ENCODE measurements around the gene PPP1R3C.

The PPP1R3C gene

DNA sequence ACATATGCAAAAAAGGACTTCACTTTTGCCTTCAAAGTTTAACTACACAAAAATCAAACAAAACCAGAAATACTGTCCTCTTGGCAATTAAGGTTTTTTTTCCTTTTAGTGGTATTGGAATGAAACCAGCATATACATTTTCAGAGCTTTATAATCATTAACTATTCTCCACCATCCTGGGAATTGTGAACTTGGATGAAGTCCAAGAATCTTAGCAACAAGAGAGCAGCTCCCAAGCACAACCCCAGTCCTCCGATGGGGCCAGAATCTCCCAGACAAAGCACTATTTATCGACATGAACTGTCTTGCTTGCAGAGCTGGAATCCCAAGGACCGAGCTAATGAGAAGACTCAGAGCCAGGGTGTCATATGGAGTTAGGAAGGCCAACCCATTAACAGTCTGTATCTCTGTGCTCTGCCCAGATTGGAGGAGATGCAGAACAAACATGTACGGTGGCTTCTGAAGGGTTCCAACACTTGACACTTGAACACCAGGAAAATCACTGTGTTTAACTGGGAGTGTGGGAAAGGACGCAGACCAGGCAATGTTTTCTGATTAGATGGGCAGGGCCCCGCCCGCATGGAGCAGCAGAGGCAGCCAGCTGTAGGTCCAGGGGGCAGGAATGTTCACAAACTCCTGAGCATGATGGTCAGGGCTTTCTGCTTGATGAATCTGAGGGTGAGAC is 35.5 kb downstream of the PPP1R3C start:
- no peak overlapping the region for H3K4me2 ChIP-seq (ENCODE audit: insufficient read depth, low read length)
- H3K79me2 ChIP-seq (ENCODE audit: insufficient read depth, low read length) = no peaks in the 10 kb centered on the region
- H3K4me3 ChIP-seq (ENCODE audit: low read depth in 1 of 2, low read length in 2 of 2) = no peak overlapping the region
- no peak overlapping the region for H3K9ac ChIP-seq (ENCODE audit: low read depth, low read length)
- H4K20me1 ChIP-seq (ENCODE audit: insufficient read depth, low read length) = no peaks in the 10 kb centered on the region
- H2AFZ ChIP-seq (ENCODE audit: low read depth, low read length) = no peak overlapping the region
- H3K27ac ChIP-seq (ENCODE audit: low read length) = no peak overlapping the region
- H3K36me3 ChIP-seq (ENCODE audit: insufficient read depth, low read length) = no peaks in the 10 kb centered on the region
- DNase-seq = no peak
- no peaks in the 10 kb centered on the region for H3K4me1 ChIP-seq (ENCODE audit: insufficient read depth, low read length)
- TF ChIP-seq EZH2 (IDR thresholded peaks at IDR 0.05; ENCODE audit: borderline replicate concordance, low read depth, low read length, severe bottlenecking) = no peak
- no peaks in the 10 kb centered on the region for H3K9me3 ChIP-seq (ENCODE audit: insufficient read depth, low read length, severe bottlenecking)
- no peak for ATAC-seq (ENCODE audit: insufficient read depth, low read depth)
- peaks cover 41% of the 10 kb centered on the region for H3K27me3 ChIP-seq (ENCODE audit: insufficient read depth, low read length, poor library complexity)

DNA sequence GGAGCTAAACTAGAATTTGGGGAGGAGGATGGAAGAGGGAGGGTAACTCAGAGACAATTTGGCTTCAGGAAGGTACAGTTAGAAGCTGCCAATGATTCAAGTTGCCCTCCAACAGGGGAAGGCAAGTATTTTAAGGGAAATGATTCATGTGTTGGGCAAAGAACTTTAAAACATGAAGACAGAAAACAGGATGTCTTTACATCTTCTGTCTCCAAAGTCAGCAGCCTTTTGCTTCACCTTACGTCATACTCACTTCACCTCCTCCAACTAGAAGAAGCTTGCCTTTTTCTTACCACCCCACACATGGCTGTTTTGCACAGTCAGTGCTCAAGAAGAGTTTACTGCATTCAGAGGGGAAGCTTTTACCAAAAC is 36.1 kb downstream of the PPP1R3C start:
- Histone ChIP-seq H3K79me2 (ENCODE audit: insufficient read depth, low read length) (no peaks in the 10 kb centered on the region), H3K27me3 (ENCODE audit: insufficient read depth, low read length, poor library complexity) (peaks cover 41% of the 10 kb centered on the region), H2AFZ (ENCODE audit: low read depth, low read length) (no peak overlapping the region), H3K4me2 (ENCODE audit: insufficient read depth, low read length) (no peak overlapping the region), H3K4me3 (ENCODE audit: low read depth in 1 of 2, low read length in 2 of 2) (no peak overlapping the region), H3K9ac (ENCODE audit: low read depth, low read length) (no peak overlapping the region), H3K27ac (ENCODE audit: low read length) (no peak overlapping the region), H3K36me3 (ENCODE audit: insufficient read depth, low read length) (no peaks in the 10 kb centered on the region), H4K20me1 (ENCODE audit: insufficient read depth, low read length) (no peaks in the 10 kb centered on the region), H3K4me1 (ENCODE audit: insufficient read depth, low read length) (no peaks in the 10 kb centered on the region), H3K9me3 (ENCODE audit: insufficient read depth, low read length, severe bottlenecking) (no peaks in the 10 kb centered on the region)
- DNase-seq (no peak), ATAC-seq (ENCODE audit: insufficient read depth, low read depth) (no peak)
- TF ChIP-seq, protein P1, sequence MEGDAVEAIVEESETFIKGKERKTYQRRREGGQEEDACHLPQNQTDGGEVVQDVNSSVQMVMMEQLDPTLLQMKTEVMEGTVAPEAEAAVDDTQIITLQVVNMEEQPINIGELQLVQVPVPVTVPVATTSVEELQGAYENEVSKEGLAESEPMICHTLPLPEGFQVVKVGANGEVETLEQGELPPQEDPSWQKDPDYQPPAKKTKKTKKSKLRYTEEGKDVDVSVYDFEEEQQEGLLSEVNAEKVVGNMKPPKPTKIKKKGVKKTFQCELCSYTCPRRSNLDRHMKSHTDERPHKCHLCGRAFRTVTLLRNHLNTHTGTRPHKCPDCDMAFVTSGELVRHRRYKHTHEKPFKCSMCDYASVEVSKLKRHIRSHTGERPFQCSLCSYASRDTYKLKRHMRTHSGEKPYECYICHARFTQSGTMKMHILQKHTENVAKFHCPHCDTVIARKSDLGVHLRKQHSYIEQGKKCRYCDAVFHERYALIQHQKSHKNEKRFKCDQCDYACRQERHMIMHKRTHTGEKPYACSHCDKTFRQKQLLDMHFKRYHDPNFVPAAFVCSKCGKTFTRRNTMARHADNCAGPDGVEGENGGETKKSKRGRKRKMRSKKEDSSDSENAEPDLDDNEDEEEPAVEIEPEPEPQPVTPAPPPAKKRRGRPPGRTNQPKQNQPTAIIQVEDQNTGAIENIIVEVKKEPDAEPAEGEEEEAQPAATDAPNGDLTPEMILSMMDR (IDR thresholded peaks at IDR 0.05; ENCODE audit: borderline replicate concordance, extremely low read depth, low read length, poor library complexity, severe bottlenecking) = no peak
- no peak for TF ChIP-seq EZH2 (IDR thresholded peaks at IDR 0.05; ENCODE audit: borderline replicate concordance, low read depth, low read length, severe bottlenecking)

DNA sequence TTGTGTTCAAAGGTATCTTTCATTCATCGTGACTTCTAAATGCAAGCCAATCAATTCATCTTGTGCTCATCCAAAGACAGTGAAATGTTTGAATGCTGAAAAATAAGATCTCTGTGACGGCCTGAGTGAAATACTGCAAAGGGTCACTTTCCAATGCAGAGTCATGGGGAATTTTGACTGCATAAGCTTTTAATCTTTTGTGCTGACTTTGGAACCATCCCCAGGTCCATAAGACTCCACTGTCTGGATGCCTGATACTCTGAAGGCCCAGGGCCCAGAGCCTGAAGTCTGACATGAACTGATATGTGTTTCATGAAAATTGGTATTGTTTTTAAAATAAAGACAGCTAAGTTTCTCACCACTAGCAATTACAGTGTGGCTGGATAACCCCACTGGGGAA is 39.0 kb downstream of the PPP1R3C start:
- H4K20me1 ChIP-seq (ENCODE audit: insufficient read depth, low read length) = no peaks in the 10 kb centered on the region
- H3K27me3 ChIP-seq (ENCODE audit: insufficient read depth, low read length, poor library complexity) = peaks cover 44% of the 10 kb centered on the region
- DNase-seq (no peak), ATAC-seq (ENCODE audit: insufficient read depth, low read depth) (no peak)
- H3K4me2 ChIP-seq (ENCODE audit: insufficient read depth, low read length) = no peak overlapping the region
- H3K4me1 ChIP-seq (ENCODE audit: insufficient read depth, low read length) = no peaks in the 10 kb centered on the region
- no peaks in the 10 kb centered on the region for H3K36me3 ChIP-seq (ENCODE audit: insufficient read depth, low read length)
- H3K9ac ChIP-seq (ENCODE audit: low read depth, low read length) = no peak overlapping the region
- no peak for TF ChIP-seq EZH2 (IDR thresholded peaks at IDR 0.05; ENCODE audit: borderline replicate concordance, low read depth, low read length, severe bottlenecking)
- TF ChIP-seq, protein P1 (IDR thresholded peaks at IDR 0.05; ENCODE audit: borderline replicate concordance, extremely low read depth, low read length, poor library complexity, severe bottlenecking) = no peak
- H3K27ac ChIP-seq (ENCODE audit: low read length) = no peak overlapping the region
- no peak overlapping the region for H2AFZ ChIP-seq (ENCODE audit: low read depth, low read length)
- H3K4me3 ChIP-seq (ENCODE audit: low read depth in 1 of 2, low read length in 2 of 2) = no peak overlapping the region
- H3K9me3 ChIP-seq (ENCODE audit: insufficient read depth, low read length, severe bottlenecking) = no peaks in the 10 kb centered on the region
- H3K79me2 ChIP-seq (ENCODE audit: insufficient read depth, low read length) = no peaks in the 10 kb centered on the region

DNA sequence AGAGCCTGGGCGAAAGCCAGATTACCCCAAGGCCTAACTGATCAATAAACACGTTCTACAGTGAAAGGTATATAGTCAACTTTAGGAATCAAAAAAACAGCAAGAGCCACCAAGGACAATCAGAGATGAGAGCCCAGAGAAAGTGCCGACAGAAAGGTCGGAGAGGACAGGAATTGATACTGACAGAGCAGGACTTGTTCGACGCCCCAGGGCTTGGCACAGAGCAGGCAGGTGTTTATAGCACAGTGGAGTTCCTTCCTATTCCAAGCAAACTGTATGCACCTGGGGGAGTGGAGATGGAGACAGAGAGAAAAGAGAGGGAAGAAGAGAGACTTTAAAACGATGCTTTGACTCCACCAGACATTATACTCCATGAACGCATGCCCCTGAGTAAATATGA is 39.5 kb downstream of the PPP1R3C start:
- H3K4me3 ChIP-seq (ENCODE audit: low read depth in 1 of 2, low read length in 2 of 2) = no peak overlapping the region
- no peaks in the 10 kb centered on the region for H3K36me3 ChIP-seq (ENCODE audit: insufficient read depth, low read length)
- DNase-seq (no peak), ATAC-seq (ENCODE audit: insufficient read depth, low read depth) (no peak)
- no peaks in the 10 kb centered on the region for H3K4me1 ChIP-seq (ENCODE audit: insufficient read depth, low read length)
- TF ChIP-seq, protein P1 (IDR thresholded peaks at IDR 0.05; ENCODE audit: borderline replicate concordance, extremely low read depth, low read length, poor library complexity, severe bottlenecking) = no peak
- no peak for TF ChIP-seq EZH2 (IDR thresholded peaks at IDR 0.05; ENCODE audit: borderline replicate concordance, low read depth, low read length, severe bottlenecking)
- H2AFZ ChIP-seq (ENCODE audit: low read depth, low read length) = no peak overlapping the region
- H3K27me3 ChIP-seq (ENCODE audit: insufficient read depth, low read length, poor library complexity) = peaks cover 44% of the 10 kb centered on the region
- no peak overlapping the region for H3K9ac ChIP-seq (ENCODE audit: low read depth, low read length)
- H4K20me1 ChIP-seq (ENCODE audit: insufficient read depth, low read length) = no peaks in the 10 kb centered on the region
- no peak overlapping the region for H3K4me2 ChIP-seq (ENCODE audit: insufficient read depth, low read length)
- no peaks in the 10 kb centered on the region for H3K79me2 ChIP-seq (ENCODE audit: insufficient read depth, low read length)
- H3K9me3 ChIP-seq (ENCODE audit: insufficient read depth, low read length, severe bottlenecking) = no peaks in the 10 kb centered on the region
- H3K27ac ChIP-seq (ENCODE audit: low read length) = no peak overlapping the region
